AML-193 (cell line): Measurements from ENCODE around the gene SLC35B3.
A peak's percentile ranks its signal among the peaks of the same experiment; 100 is the strongest.
"Not testable (repeated sequence)": the region's sequence is repeated elsewhere in the genome, so short reads cannot be mapped to it uniquely, and the experiment has no call there.

Source experiments
- DNase-seq, 2 experiments: peaks; one replicate each; lab custom pipeline; 2025; lab: John Stamatoyannopoulos, UW

SLC35B3 gene

GRCh38 chr6:8435093-8435844, at the start of gene SLC35B3:
TSS of gene SLC35B3 (minus strand) at chr6:8435545.
- peak; percentile 91 for DNase-seq

DNA sequence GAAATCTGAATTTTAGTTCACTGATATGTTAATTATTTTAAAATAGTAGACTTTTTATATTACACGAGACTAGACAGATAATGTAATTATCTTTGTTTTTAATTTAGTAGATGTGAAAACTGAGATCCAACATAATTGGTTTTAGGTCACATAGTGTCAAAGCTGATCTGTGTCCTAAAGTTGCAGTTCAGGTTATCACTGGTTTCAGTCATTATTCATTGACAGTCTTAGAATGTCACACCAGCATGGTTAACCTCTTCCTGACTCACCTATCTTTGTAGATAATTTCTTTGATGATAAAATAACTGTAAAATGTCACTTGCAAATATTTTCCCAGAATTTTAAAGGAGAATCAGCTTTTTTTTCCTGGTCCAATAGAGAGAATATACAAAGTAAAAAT, 48.3 kb upstream of the SLC35B3 start:
- no peak for DNase-seq

GRCh38 chr6:8481727-8482126, 46.4 kb upstream of the SLC35B3 start:
- DNase-seq: peak; percentile 52 to 64

GRCh38 chr6:8478418-8478817, 43.1 kb upstream of the SLC35B3 start:
- DNase-seq: no peak

- DNase-seq: no peak
Measured at GRCh38 chr6:8476656-8477055, 41.3 kb upstream of the SLC35B3 start.

DNA sequence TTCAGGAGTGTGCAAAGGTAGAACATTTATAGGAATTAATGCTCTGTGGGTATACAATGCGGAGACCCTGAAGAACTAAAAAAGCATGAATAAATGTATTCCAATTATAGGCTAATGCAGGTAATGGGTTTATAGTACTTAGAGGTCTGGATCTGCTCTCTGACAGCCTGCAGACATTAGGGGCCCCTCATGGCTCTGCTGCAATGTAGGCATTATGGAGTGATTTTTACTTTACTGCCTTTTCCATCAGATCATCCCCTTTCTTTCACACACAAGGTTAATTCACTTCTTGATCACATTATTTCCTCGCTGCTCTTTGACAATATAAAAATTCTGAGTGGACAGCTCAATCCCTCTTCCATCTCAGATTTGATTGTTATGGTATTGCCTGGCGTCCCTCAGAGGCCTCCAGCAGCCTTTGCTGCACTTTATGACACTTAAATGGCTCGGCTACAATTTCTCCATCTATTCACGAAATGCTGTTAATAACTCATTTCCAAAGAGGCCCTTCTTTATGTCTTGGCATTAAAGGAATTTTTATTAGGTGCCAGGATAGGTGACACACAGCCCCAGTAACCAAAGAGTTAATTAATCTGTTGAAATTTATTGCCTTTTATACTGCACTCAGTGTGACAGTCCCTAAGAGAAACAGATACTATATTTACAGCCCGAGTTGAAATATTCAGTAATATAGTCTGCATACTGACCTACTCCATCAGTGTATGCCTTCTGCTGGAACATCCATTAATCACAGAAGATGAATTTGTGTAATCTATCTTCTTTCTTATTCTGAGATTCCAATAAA, 33.4 kb upstream of the SLC35B3 start:
- no peak for DNase-seq

GRCh38 chr6:8462694-8463093, 27.3 kb upstream of the SLC35B3 start:
- DNase-seq: no peak

- no peak for DNase-seq
Measured at GRCh38 chr6:8462169-8462568, 26.8 kb upstream of the SLC35B3 start.

DNA sequence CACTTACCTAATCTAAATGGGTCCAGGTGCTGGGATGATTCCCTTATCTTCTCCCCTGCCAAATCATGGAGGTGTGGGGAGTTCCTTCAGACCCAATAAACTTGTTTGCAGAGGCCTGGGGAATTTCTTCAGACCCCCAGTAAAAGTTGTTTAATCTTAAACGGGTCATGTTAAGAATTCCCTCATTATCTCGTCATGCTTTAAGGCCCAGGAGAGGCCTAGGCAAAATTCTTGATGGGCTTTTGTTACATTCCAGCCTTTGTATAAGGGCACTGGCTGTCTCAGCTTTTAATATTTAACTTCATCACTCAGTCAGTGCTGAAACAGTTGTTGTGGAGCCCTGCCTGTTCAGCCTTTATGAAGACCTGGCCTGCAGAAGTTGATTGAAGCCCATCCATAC, 11.0 kb upstream of the SLC35B3 start:
- DNase-seq: no peak

DNA sequence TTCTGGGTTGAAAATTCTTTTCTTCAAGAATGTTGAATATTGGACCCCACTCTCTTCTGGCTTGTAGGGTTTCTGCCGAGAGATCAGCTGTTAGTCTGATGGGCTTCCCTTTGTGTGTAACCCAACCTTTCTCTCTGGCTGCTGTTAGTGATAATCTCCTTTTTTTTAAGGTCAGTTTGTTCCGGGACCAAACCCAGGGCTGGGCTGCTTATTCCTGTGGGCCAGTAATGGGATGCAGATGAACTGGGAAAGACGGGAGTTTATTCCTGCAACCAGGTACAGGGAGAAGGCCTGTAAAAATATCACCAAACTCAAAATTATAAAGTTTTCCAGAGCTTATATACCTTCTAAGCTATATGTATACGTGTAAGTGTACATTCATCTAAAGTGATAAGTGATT, 10.6 kb upstream of the SLC35B3 start:
- DNase-seq: not testable (repeated sequence)

DNA sequence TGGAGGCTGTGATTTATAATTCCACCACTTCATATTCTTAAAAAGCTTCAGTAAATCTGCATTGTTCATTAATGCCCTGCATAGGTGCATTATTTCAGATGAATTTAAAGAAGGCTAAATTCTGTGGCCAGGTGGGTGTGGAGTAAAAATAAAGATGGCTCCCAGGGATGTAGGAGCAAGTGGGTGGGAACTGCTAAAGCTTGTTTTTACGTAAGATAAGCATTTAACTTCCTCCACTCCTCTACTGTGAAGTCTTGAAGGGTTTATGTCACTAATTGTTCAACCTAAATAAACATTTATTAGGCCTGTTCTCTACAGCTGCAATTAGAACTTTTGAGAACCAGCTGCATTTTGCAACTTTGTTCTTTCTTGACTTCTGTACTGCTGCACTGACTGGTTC, 6.8 kb upstream of the SLC35B3 start:
- no peak for DNase-seq

- no peak for DNase-seq
Measured at GRCh38 chr6:8441452-8441851, 6.1 kb upstream of the SLC35B3 start.

DNA sequence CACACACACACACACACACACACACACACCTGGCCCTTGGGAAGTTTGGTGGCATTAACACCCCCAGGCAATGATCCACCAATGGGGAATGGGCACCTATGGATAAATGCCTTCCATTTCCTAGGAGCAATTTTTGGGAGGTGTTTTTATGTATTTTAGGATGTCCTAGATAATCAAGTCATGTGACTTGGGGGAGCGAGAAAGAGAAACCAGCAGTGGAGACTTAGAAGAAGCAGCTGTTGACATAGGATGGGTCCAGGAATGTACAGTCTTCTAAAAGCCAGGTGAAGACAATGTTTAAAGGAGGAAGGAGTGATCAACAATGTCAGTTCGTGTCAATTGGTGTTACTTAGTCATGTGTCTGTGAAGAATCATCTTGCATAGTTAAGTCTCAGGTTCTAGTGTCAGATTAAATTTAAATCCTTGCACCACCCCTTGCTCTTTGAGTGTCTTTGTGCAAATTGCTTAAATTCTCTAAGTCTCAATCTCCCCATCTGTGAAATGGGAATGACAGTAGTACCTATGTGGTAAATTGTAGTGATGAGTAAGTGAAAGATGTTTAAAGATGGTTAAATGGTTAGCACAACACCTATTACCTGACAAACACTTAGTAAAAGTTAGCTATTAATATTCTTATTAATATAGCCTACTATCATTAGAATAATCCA, 4.4 kb upstream of the SLC35B3 start:
- no peak for DNase-seq

- no peak for DNase-seq
Measured at GRCh38 chr6:8437813-8438212, 2.5 kb upstream of the SLC35B3 start.

- no peak for DNase-seq
Measured at GRCh38 chr6:8436966-8437365, 1.6 kb upstream of the SLC35B3 start.

- peak in 1 of 2 experiments; percentile 64 for DNase-seq
Measured at GRCh38 chr6:8435845-8436168, 462 bp upstream of the SLC35B3 start.

GRCh38 chr6:8434727-8435092, 635 bp downstream of the SLC35B3 start:
- no peak for DNase-seq

DNA sequence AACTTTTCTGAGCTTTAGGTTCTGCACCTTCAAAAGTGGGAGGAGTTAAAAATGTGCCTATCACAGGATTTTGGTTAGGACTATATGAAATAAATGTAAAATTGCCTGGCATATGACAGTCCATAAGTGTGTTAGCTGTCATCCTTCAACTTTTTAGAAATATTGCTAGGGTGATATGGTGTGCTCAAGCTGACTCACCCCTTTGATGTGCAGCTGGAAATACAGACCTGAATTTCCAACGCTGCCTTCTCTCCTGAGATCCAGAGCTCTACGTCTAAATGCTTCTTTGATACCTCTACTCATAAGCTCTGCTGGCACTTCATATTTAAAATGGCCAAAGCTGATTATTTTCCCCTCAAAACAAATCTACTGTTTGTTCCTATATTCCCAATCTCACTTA, 2.7 kb downstream of the SLC35B3 start:
- no peak for DNase-seq

- no peak for DNase-seq
Measured at GRCh38 chr6:8429821-8430220, 5.5 kb downstream of the SLC35B3 start.

DNA sequence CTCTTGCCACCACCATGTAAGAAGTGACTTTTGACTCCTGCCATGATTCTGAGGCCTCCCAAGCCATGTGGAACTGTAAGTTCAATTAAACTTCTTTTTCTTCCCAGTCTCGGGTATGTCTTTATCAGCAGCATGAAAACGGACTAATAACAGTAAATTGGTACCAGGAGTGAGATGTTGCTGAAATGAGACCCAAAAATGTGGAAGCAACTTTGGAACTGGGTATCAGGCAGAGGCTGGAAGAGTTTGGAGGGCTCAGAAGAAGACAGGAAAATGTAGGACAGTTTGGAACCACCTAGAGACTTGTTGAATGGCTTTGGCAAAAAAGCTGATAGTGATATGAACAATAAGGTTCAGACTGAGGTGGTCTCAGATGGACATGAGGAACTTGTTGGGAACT, 8.8 kb downstream of the SLC35B3 start:
- DNase-seq: not testable (repeated sequence)

- DNase-seq: no peak
Measured at GRCh38 chr6:8420031-8420588, 15.2 kb downstream of the SLC35B3 start.

GRCh38 chr6:8415913-8416312, 19.4 kb downstream of the SLC35B3 start:
- DNase-seq: no peak

DNA sequence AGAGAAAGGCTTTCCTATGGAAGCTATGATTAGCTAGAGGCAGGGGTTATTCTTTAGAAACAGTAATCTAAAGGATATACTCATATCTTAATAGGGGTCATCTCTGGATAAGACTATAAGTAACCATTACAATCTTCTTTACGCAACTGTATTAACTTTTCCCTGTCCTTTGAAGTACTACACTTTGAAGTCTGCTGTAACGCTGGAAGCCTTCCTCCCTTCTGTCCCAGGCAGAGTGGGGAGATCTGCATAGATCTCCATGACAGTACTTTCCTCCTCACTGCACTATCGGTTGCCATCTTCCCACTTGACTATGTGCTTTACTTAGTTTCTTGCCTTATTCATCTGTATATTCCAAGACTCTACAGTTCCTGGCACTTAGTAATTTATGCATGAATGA, 20.1 kb downstream of the SLC35B3 start:
- DNase-seq: no peak
